ENCODE data around the gene DMD. TPM values are rescaled to one million over a fixed set of nuclear protein-coding genes. Genes with fewer than 3 reads are reported as not detected.

Gene DMD
- total and polyA plus RNA-seq, 2 of the 8 experiments (the other 6 are each of a cell fraction or from before 2014, with no cell fraction given), result 4.8 to 7.4 TPM

GRCh38 chrX:31166832-31167231 lies 2044.5 kb downstream of the DMD start:
- Histone ChIP-seq H2AFZ (ENCODE audit: low read length) (no peak overlapping the region), H3K4me3 (ENCODE audit: extremely low read depth in 1 of 4, insufficient read depth in 2 of 4, low read depth in 3 of 4, low read length in 4 of 4) (no peak overlapping the region), H3K9me3 (ENCODE audit: insufficient read depth in 2 of 2, low read depth in 1 of 2, low read length in 1 of 2) (no peaks in the 10 kb centered on the region), H4K91ac (replicated peaks; ENCODE audit: insufficient read length, low read length) (no peak overlapping the region), H3K79me2 (ENCODE audit: control insufficient read depth in 1 of 2, insufficient read depth in 2 of 2, low read length in 2 of 2) (no peaks in the 10 kb centered on the region), H3K4me1 (replicated peaks in 1 of 4; ENCODE audit: control insufficient read depth in 3 of 4, insufficient read depth in 4 of 4, low read length in 3 of 4) (no peaks in the 10 kb centered on the region), H2BK15ac (ENCODE audit: low read length) (no peak overlapping the region), H3K56ac (replicated peaks; ENCODE audit: insufficient read length, low read depth, low read length) (no peak overlapping the region), H3K23ac (ENCODE audit: insufficient read length) (no peak overlapping the region), H2AK5ac (ENCODE audit: low read depth, low read length) (no peak overlapping the region), H4K5ac (ENCODE audit: insufficient read length, low read depth, low read length) (no peak overlapping the region), H3K36me3 (ENCODE audit: control insufficient read depth in 2 of 4, insufficient read depth in 4 of 4, low read length in 3 of 4) (no peaks in the 10 kb centered on the region), H4K8ac (ENCODE audit: extremely low read depth, insufficient read depth, low read length) (no peak overlapping the region), H3K23me2 (ENCODE audit: low read depth, low read length) (no peaks in the 10 kb centered on the region), H3K4ac (replicated peaks; ENCODE audit: insufficient read length, low read depth, low read length) (no peak overlapping the region), H2BK120ac (replicated peaks; ENCODE audit: low read depth, low read length) (no peak overlapping the region), H3K4me2 (ENCODE audit: insufficient read depth in 1 of 2, low read depth in 2 of 2, low read length in 2 of 2) (no peak overlapping the region), H3K18ac (ENCODE audit: extremely low read depth, low read length) (no peak overlapping the region), H3K27ac (ENCODE audit: low read depth, low read length) (no peak overlapping the region), H2BK20ac (ENCODE audit: low read length) (no peak overlapping the region), H2BK12ac (ENCODE audit: low read depth, low read length) (no peak overlapping the region), H3K14ac (ENCODE audit: insufficient read length) (no peak overlapping the region), H3K27me3 (replicated peaks in 1 of 4; ENCODE audit: control insufficient read depth in 3 of 4, extremely low read depth in 1 of 4, insufficient read depth in 3 of 4, low read length in 3 of 4) (no peaks in the 10 kb centered on the region), H3K79me1 (ENCODE audit: low read depth, low read length) (no peaks in the 10 kb centered on the region), H3K9ac (replicated peaks in 1 of 4; ENCODE audit: extremely low read depth in 1 of 4, low read depth in 3 of 4, low read length in 3 of 4) (no peak overlapping the region), H4K20me1 (replicated peaks in 1 of 2; ENCODE audit: control insufficient read depth in 1 of 2, insufficient read depth in 2 of 2, low read length in 2 of 2) (no peaks in the 10 kb centered on the region), H2BK5ac (ENCODE audit: low read depth, low read length) (no peak overlapping the region)
- FAIRE-seq (no peak), DNase-seq (ENCODE audit: low read depth in 1 of 2, low spot score in 2 of 2) (no peak)
- ChIA-PET POLR2A (ENCODE audit: partially characterized antibody) (no interaction called here), CTCF (ENCODE audit: partially characterized antibody) (interaction anchor here (1.0 to 1.6 kb wide), 3 partner anchors 48 to 130 kb away, joined by 3 to 4 read pairs (median 3); no protein-coding TSS in a partner anchor)
- WGBS, 2 experiments (ENCODE audit: extremely low coverage in 1 of 2, insufficient coverage in 1 of 2, insufficient read length in 1 of 2, insufficient replicate concordance in 2 of 2, low coverage in 1 of 2, low lambda C conversion rate in 2 of 2, missing lambda C conversion rate in 1 of 2), result 92% methylated on average over 5 of the region's 5 CpGs; no CpG with 5 or more reads in 1 of the 2 experiments
- TF ChIP-seq POLR2AphosphoS5 (IDR thresholded peaks at IDR 0.05; ENCODE audit: low read depth, low read length) (no peak), CTCF (IDR thresholded peaks at IDR 0.05; ENCODE audit: control extremely low read depth in 1 of 3, insufficient read depth in 1 of 3, low read depth in 1 of 3, low read length in 3 of 3) (no peak), EGR1 (IDR thresholded peaks at IDR 0.05; ENCODE audit: borderline replicate concordance, low read depth, low read length) (no peak), CBX5 (IDR thresholded peaks at IDR 0.05; ENCODE audit: low read depth, low read length) (no peak), JUN (IDR thresholded peaks at IDR 0.05; ENCODE audit: low read depth, low read length) (no peak), SP1 (IDR thresholded peaks at IDR 0.05; ENCODE audit: low read depth, low read length) (no peak), MAFK (IDR thresholded peaks at IDR 0.05; ENCODE audit: low read depth, low read length) (no peak), CEBPB (IDR thresholded peaks at IDR 0.05; ENCODE audit: low read depth, low read length) (no peak), SIN3A (conservative IDR thresholded peaks at IDR 0.05 in 1 of 2, IDR thresholded peaks at IDR 0.05 in 1 of 2; ENCODE audit: low read depth in 1 of 2, low read length in 2 of 2) (no peak)

Measured in H1 (cell line).